A549 (cell line): Measurements from ENCODE around the gene EFNA5. TPM values are rescaled to one million over a fixed set of nuclear protein-coding genes. Genes with fewer than 3 reads are reported as not detected.

ENCODE experiments used
- ATAC-seq, 2 experiments: fragments of 200-7000 bp in 1 of 2; fragments of >200 bp in 1 of 2; cut with Nextera tagmentation in 1 of 2; cut with Tn5 transposase in 1 of 2; 3 replicates each; pipeline versions ENCODE4 v1.8.0 to v1.9.1; 2018 to 2020; ENCODE audit warnings: mild to moderate bottlenecking in 1 of 2, moderate library complexity in 1 of 2
- CTCF ChIA-PET: fragments of 300-600 bp; sonication (Branson Sonifier 250); formaldehyde crosslinking; extraction: SDS; loops from one replicate; lab custom pipeline; 2021; ENCODE audit warnings: antibody characterized with exemption, inconsistent platforms; lab: Yijun Ruan, JAX
- POLR2A ChIA-PET: fragments of 350-600 bp; formaldehyde crosslinking; extraction: SDS; loops from one replicate; lab custom pipeline; 2021; ENCODE audit warnings: antibody characterized with exemption, inconsistent platforms; lab: Yijun Ruan, JAX
- DNase-seq, 2 experiments: peaks; one replicate each; pipeline versions ENCODE4 v3.0.0 to v3.0.0-alpha.2; 2011 to 2016; ENCODE audit warnings: low read depth in 1 of 2, low spot score in 1 of 2
- FAIRE-seq: peaks from 2 replicates; lab custom pipeline; 2011; peaks lifted over from hg19 to GRCh38; lab: Jason Lieb, UNC
- H3K27ac ChIP-seq, 2 experiments: fragments of >200 bp; sonication (Bioruptor Twin); formaldehyde crosslinking; 3 replicates each; pipeline ENCODE4 v1.5.1; 2016 to 2017
- H3K4me1 ChIP-seq: fragments of >200 bp; sonication (Bioruptor Twin); formaldehyde crosslinking; 3 replicates; pipeline ENCODE4 v1.6.1; 2016
- H3K4me2 ChIP-seq: fragments of >200 bp; sonication (Bioruptor Twin); formaldehyde crosslinking; 3 replicates; pipeline ENCODE4 v1.6.1; 2016
- H3K4me3 ChIP-seq: fragments of >200 bp; sonication (Bioruptor Twin); formaldehyde crosslinking; 3 replicates; pipeline ENCODE4 v1.5.1; 2016
- H3K9me3 ChIP-seq: fragments of >200 bp; sonication (Bioruptor Twin); formaldehyde crosslinking; 3 replicates; pipeline ENCODE4 v1.6.1; 2016
- BHLHE40 ChIP-seq: IDR thresholded peaks from 2 replicates; pipeline ENCODE4 v1.6.1; 2012; ENCODE audit warnings: low read depth, low read length, inconsistent platforms
- CHD2 ChIP-seq: fragments of 150-350 bp; IDR thresholded peaks from 2 replicates; pipeline ENCODE4 v1.6.1; 2014; ENCODE audit warnings: low read length; ENCODE audit not compliant: partially characterized antibody
- CHD4 ChIP-seq: fragments of 200-600 bp; sonication (generic); IDR thresholded peaks from 2 replicates; pipeline ENCODE4 v1.6.1; 2016; ENCODE audit warnings: antibody characterized with exemption, mild to moderate bottlenecking, borderline replicate concordance
- FOSB ChIP-seq: fragments of 250-450 bp; sonication (Bioruptor Pico); IDR thresholded peaks from 2 replicates; pipeline ENCODE4 v1.5.0; 2020; ENCODE audit warnings: mild to moderate bottlenecking, moderate library complexity
- FOSL2 ChIP-seq, 2 experiments: fragments of 450-650 bp in 1 of 2; fragments of >200 bp in 1 of 2; sonication (Bioruptor Twin) in 1 of 2; formaldehyde crosslinking; IDR thresholded peaks; 2 replicates each; pipeline versions ENCODE4 v1.5.0 to v1.6.1; 2016 to 2020; ENCODE audit warnings: mild to moderate bottlenecking in 1 of 2, moderate library complexity in 1 of 2
- GATA3 ChIP-seq: IDR thresholded peaks from 2 replicates; pipeline ENCODE4 v1.6.1; 2012; ENCODE audit warnings: borderline replicate concordance
- HEYL ChIP-seq: fragments of 250-450 bp; sonication (Bioruptor Pico); IDR thresholded peaks from 2 replicates; pipeline ENCODE4 v1.8.0; 2021; ENCODE audit warnings: mild to moderate bottlenecking, moderate library complexity
- JUN ChIP-seq, 2 experiments: fragments of >200 bp; sonication (Bioruptor Twin); formaldehyde crosslinking; IDR thresholded peaks; 2 replicates in 1 of 2; 3 replicates in 1 of 2; pipeline ENCODE4 v1.6.1; 2016 to 2017
- KDM1A ChIP-seq: fragments of 200-600 bp; sonication (generic); IDR thresholded peaks from 2 replicates; pipeline ENCODE4 v1.6.1; 2016; ENCODE audit warnings: low read depth, mild to moderate bottlenecking
- NR3C1 ChIP-seq: fragments of >200 bp; sonication (Bioruptor Twin); formaldehyde crosslinking; IDR thresholded peaks from 3 replicates; pipeline ENCODE4 v1.6.1; 2017
- POLR2AphosphoS2 ChIP-seq: conservative IDR thresholded peaks from 2 replicates; pipeline ENCODE4 v1.6.1; 2012; ENCODE audit warnings: low read length, improper control_type of control experiment, inconsistent platforms
- TFCP2L1 ChIP-seq: fragments of 250-450 bp; sonication (Bioruptor Pico); IDR thresholded peaks from 2 replicates; pipeline ENCODE4 v1.5.0; 2021; ENCODE audit warnings: mild to moderate bottlenecking
- ZFP36 ChIP-seq: fragments of 450-650 bp; IDR thresholded peaks from 2 replicates; pipeline ENCODE4 v1.6.1; 2014; ENCODE audit warnings: borderline replicate concordance; ENCODE audit not compliant: partially characterized antibody
- ZNF302 ChIP-seq: fragments of 250-450 bp; sonication (Bioruptor Pico); IDR thresholded peaks from 2 replicates; pipeline ENCODE4 v1.9.0; 2021; ENCODE audit warnings: inconsistent platforms, mild to moderate bottlenecking, moderate library complexity
- ZSCAN20 ChIP-seq: fragments of 250-450 bp; sonication (Bioruptor Pico); IDR thresholded peaks from 2 replicates; pipeline ENCODE4 v1.8.0; 2022; ENCODE audit warnings: mild to moderate bottlenecking, moderate library complexity
- WGBS: methylation state at CpG from one replicate; pipeline ENCODE4 v1.1.6; 2017; ENCODE audit errors: missing lambda C conversion rate; 5-methylcytosine and 5-hydroxymethylcytosine counted together
- polyA plus RNA-seq, 4 experiments: library from polyadenylated mRNA; depleted of rRNA in 3 of 4; stranded (reverse); fragments of >200 nt; fragmentation: RNase III in 1 of 4; extraction: RNeasy Plus Mini Kit Qiagen cat#74134 plus additional on column Dnase treatment in 1 of 4; gene quantifications; 2 replicates in 3 of 4; 3 replicates in 1 of 4; pipeline ENCODE4 v1.2.3, GENCODE V29; 2011 to 2017
- TF ChIP-seq, protein P1 (sequence below): fragments of >200 bp; sonication (Bioruptor Twin); formaldehyde crosslinking; IDR thresholded peaks from 3 replicates; pipeline ENCODE4 v1.6.1; 2016
- TF ChIP-seq, protein P2 (sequence below): fragments of 200-600 bp; sonication (generic); IDR thresholded peaks from 2 replicates; pipeline ENCODE4 v1.6.1; 2016; ENCODE audit warnings: antibody characterized with exemption, mild to moderate bottlenecking, moderate library complexity
- TF ChIP-seq, protein P3 (sequence below): fragments of 250-450 bp; sonication (Bioruptor Pico); IDR thresholded peaks from 2 replicates; pipeline ENCODE4 v1.5.0; 2020; ENCODE audit warnings: low read depth, mild to moderate bottlenecking, moderate library complexity
- TF ChIP-seq, protein P4 (sequence below): IDR thresholded peaks from 2 replicates; pipeline ENCODE4 v1.6.1; 2012; ENCODE audit warnings: low read depth, borderline replicate concordance
- TF ChIP-seq, protein P5 (sequence below): fragments of >200 bp; sonication (Bioruptor Twin); formaldehyde crosslinking; IDR thresholded peaks from 3 replicates; pipeline ENCODE4 v1.5.1; 2016
- TF ChIP-seq, protein P6 (sequence below): fragments of >200 bp; sonication (Bioruptor Twin); formaldehyde crosslinking; IDR thresholded peaks from 2 replicates; pipeline ENCODE4 v1.6.1; 2016
- TF ChIP-seq, protein P7 (sequence below): IDR thresholded peaks from 2 replicates; pipeline ENCODE4 v1.6.1; 2012

Gene EFNA5
- polyA plus RNA-seq, 2 of the 4 experiments (the other 2 are of a cell fraction) = 8.5 to 20.7 TPM

DNA sequence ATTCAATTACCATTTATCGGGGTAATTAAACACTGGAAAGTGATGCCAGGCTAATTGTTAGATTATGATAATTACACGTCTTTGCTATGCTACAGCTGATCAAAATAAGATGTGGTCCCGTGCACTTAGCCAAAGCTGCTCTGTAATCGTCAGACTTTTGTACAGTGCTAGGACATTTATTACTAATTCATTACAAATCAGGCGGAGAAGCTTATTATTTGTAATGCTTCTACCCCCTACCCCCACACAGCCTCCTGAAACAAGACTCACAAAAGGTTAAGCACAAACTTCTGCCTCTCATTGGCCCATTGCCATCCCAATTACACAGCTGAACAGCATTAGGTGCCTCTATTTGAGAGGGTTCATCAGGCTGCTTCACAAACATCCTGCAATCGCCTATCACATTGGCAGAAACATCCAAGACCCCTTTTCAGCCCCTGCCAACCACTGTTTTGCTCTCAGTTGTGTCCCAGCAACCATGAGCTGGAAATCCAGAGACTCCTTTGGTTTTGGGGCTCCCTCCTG lies 232.7 kb downstream of the EFNA5 start:
- DNase-seq = no peak
- no peak for ATAC-seq
- Histone ChIP-seq H3K4me1 (peaks cover 28% of the 10 kb centered on the region), H3K27ac (no peak overlapping the region), H3K9me3 (peaks cover 3% of the 10 kb centered on the region; the same call in 1 of the 3 replicates), H3K4me2 (no peak overlapping the region)
- ChIA-PET CTCF (interaction anchor here (0.9 to 1.6 kb wide), 2 partner anchors 9 to 30 kb away, joined by 4 to 5 read pairs; no protein-coding TSS in a partner anchor), POLR2A (no interaction called here)
- 93% methylated on average over 6 of the region's 6 CpGs for WGBS
- FAIRE-seq = no peak
- no peak for TF ChIP-seq POLR2AphosphoS2
- TF ChIP-seq, protein P1, sequence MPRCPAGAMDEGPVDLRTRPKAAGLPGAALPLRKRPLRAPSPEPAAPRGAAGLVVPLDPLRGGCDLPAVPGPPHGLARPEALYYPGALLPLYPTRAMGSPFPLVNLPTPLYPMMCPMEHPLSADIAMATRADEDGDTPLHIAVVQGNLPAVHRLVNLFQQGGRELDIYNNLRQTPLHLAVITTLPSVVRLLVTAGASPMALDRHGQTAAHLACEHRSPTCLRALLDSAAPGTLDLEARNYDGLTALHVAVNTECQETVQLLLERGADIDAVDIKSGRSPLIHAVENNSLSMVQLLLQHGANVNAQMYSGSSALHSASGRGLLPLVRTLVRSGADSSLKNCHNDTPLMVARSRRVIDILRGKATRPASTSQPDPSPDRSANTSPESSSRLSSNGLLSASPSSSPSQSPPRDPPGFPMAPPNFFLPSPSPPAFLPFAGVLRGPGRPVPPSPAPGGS = no peak
- TF ChIP-seq, protein P2, sequence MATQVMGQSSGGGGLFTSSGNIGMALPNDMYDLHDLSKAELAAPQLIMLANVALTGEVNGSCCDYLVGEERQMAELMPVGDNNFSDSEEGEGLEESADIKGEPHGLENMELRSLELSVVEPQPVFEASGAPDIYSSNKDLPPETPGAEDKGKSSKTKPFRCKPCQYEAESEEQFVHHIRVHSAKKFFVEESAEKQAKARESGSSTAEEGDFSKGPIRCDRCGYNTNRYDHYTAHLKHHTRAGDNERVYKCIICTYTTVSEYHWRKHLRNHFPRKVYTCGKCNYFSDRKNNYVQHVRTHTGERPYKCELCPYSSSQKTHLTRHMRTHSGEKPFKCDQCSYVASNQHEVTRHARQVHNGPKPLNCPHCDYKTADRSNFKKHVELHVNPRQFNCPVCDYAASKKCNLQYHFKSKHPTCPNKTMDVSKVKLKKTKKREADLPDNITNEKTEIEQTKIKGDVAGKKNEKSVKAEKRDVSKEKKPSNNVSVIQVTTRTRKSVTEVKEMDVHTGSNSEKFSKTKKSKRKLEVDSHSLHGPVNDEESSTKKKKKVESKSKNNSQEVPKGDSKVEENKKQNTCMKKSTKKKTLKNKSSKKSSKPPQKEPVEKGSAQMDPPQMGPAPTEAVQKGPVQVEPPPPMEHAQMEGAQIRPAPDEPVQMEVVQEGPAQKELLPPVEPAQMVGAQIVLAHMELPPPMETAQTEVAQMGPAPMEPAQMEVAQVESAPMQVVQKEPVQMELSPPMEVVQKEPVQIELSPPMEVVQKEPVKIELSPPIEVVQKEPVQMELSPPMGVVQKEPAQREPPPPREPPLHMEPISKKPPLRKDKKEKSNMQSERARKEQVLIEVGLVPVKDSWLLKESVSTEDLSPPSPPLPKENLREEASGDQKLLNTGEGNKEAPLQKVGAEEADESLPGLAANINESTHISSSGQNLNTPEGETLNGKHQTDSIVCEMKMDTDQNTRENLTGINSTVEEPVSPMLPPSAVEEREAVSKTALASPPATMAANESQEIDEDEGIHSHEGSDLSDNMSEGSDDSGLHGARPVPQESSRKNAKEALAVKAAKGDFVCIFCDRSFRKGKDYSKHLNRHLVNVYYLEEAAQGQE = no peak
- TF ChIP-seq, all 56 proteins: peak for 0
- H3K4me3 ChIP-seq = no peak overlapping the region

DNA sequence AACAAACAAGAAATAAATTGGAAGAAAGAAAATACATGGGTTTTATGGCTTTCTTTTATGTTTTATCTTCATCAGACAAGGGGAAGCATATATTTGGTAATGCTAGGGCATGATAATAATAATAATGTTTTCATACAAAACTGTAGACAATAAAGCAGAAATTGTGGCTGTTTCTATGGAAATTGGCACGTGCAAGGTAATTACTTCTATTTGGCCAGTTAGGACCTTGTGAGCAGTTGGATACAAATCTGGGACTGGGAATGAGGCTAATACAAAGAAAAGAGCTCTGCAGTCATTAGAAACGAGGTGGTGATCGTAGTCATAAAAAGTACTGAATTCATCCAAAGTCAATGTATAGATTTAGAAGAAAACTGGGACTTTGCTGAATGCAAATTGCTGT lies 233.6 kb downstream of the EFNA5 start:
- peaks cover 34% of the 10 kb centered on the region for H3K4me1 ChIP-seq
- H3K9me3 ChIP-seq = peaks cover 3% of the 10 kb centered on the region; the same call in 1 of the 3 replicates
- ChIA-PET CTCF (no interaction called here), POLR2A (no interaction called here)
- H3K4me3 ChIP-seq = no peak overlapping the region
- DNase-seq = no peak
- H3K4me2 ChIP-seq = no peak overlapping the region
- 95% methylated on average over 3 of the region's 3 CpGs for WGBS
- ATAC-seq = no peak
- no peak overlapping the region for H3K27ac ChIP-seq
- no peak for TF ChIP-seq ZSCAN20 (CRISPR knock-in tag)
- TF ChIP-seq NR3C1 = no peak
- no peak for TF ChIP-seq TFCP2L1 (CRISPR knock-in tag)
- no peak for TF ChIP-seq ZFP36
- FAIRE-seq = no peak

DNA sequence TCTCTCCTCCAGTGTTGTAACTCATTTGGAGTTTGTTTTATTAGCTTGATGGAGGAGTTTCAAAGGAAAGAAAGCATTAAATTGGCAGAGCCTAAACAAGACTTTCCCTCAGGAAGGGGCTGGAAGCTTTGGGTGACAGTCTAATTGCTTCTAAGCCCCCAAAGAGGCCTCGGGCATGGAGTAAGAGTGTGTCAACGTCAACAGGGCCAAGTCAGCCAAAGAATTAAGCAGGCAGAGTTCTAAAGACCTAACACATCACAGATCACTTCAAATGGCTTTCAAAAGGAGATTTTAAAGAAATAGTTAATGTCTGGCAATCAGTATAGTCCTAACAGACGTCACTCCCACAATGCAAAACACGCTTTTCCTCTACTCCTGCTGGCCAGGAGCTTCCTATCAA lies 234.5 kb downstream of the EFNA5 start:
- CTCF ChIA-PET = interaction anchor here (0.9 kb wide), 1 partner anchor 9 kb away, joined by 3 read pairs; no protein-coding TSS in a partner anchor
- Histone ChIP-seq H3K27ac (peak overlapping the region in 1 of 2 experiments; percentile 44; a peak in 1 of 6 replicates), H3K9me3 (peaks cover 3% of the 10 kb centered on the region; the same call in 1 of the 3 replicates), H3K4me2 (no peak overlapping the region), H3K4me3 (no peak overlapping the region), H3K4me1 (peaks cover 43% of the 10 kb centered on the region)
- FAIRE-seq (no peak), ATAC-seq (no peak), DNase-seq (no peak)
- POLR2A ChIA-PET = no interaction called here
- TF ChIP-seq FOSB (no peak), FOSL2 (IDR thresholded peaks at IDR 0.05) (no peak), FOSL2 (CRISPR knock-in tag; IDR thresholded peaks at IDR 0.05) (no peak), GATA3 (no peak), CHD2 (no peak), KDM1A (no peak), ZFP36 (no peak), ZNF302 (CRISPR knock-in tag) (no peak), NR3C1 (no peak), CHD4 (no peak), JUN (IDR thresholded peaks at IDR 0.05) (no peak), HEYL (no peak), BHLHE40 (no peak)
- TF ChIP-seq, protein P3, sequence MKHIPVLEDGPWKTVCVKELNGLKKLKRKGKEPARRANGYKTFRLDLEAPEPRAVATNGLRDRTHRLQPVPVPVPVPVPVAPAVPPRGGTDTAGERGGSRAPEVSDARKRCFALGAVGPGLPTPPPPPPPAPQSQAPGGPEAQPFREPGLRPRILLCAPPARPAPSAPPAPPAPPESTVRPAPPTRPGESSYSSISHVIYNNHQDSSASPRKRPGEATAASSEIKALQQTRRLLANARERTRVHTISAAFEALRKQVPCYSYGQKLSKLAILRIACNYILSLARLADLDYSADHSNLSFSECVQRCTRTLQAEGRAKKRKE = no peak
- TF ChIP-seq, protein P1 = no peak
- TF ChIP-seq, protein P4, sequence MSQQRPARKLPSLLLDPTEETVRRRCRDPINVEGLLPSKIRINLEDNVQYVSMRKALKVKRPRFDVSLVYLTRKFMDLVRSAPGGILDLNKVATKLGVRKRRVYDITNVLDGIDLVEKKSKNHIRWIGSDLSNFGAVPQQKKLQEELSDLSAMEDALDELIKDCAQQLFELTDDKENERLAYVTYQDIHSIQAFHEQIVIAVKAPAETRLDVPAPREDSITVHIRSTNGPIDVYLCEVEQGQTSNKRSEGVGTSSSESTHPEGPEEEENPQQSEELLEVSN = no peak
- TF ChIP-seq, protein P5, sequence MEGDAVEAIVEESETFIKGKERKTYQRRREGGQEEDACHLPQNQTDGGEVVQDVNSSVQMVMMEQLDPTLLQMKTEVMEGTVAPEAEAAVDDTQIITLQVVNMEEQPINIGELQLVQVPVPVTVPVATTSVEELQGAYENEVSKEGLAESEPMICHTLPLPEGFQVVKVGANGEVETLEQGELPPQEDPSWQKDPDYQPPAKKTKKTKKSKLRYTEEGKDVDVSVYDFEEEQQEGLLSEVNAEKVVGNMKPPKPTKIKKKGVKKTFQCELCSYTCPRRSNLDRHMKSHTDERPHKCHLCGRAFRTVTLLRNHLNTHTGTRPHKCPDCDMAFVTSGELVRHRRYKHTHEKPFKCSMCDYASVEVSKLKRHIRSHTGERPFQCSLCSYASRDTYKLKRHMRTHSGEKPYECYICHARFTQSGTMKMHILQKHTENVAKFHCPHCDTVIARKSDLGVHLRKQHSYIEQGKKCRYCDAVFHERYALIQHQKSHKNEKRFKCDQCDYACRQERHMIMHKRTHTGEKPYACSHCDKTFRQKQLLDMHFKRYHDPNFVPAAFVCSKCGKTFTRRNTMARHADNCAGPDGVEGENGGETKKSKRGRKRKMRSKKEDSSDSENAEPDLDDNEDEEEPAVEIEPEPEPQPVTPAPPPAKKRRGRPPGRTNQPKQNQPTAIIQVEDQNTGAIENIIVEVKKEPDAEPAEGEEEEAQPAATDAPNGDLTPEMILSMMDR = no peak
- TF ChIP-seq, protein P6, sequence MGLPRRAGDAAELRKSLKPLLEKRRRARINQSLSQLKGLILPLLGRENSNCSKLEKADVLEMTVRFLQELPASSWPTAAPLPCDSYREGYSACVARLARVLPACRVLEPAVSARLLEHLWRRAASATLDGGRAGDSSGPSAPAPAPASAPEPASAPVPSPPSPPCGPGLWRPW = no peak
- TF ChIP-seq, protein P7, sequence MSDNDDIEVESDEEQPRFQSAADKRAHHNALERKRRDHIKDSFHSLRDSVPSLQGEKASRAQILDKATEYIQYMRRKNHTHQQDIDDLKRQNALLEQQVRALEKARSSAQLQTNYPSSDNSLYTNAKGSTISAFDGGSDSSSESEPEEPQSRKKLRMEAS = no peak
- WGBS = 72% methylated on average over 4 of the region's 4 CpGs
